Measurements from ENCODE around the gene INAFM1. TPM values are rescaled to one million over a fixed set of nuclear protein-coding genes. Genes with fewer than 3 reads are reported as not detected.

Gene INAFM1
- total RNA-seq, 1 donor from 2014 or later, result 5.6 TPM

DNA sequence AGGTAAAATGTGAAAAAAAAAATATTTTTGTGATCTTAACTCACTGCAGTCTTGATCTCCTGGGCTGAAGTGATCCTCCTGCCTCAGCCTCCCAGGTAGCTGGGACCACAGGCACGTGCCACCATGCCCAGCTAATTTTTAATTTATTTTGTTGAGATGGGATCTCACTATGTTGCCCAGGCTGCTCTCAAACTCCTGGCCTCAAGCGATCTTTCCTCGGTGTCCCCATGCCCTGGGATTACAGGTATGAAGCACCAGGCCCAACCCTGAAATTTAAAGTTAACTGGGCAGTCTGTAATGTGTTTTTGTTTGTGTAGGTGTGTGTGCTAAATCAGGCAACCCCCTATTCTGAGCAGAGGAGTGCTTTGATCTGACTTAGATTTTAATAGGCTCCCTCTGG lies 31.6 kb downstream of the INAFM1 start:
- DNase-seq (ENCODE audit: low spot score) (no peak), ATAC-seq (no peak)

- ATAC-seq (no peak), DNase-seq (ENCODE audit: low spot score) (no peak)
Measured at GRCh38 chr19:47309038-47309437, 34.4 kb downstream of the INAFM1 start.

GRCh38 chr19:47309608-47310007 lies 34.9 kb downstream of the INAFM1 start, which contains the start of gene C5AR1:
C5AR1 (plus strand) TSS chr19:47309861; CDS start chr19:47309896, 35 bp downstream.
- ATAC-seq (peak; percentile 8), DNase-seq (ENCODE audit: low spot score) (no peak)

DNA sequence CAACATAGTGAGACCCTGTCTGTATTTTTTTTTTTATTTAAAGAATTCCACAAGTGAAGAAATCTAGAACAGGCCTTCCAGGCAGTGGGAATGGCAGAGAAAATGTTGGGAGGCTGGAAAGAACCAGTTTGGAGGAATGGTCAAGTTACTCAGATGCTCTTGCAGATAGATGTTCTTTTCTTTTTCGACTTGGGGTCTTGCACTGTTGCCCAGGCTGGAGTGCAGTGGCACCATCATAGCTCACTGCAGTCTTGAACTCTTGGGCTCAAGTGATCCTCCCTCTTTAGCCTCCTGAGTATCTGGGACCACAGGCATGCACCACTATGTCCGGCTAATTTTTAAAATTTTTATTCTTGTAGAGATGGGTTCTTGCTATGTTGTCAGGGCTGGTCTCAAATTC lies 35.6 kb downstream of the INAFM1 start:
- no peak for DNase-seq (ENCODE audit: low spot score)

DNA sequence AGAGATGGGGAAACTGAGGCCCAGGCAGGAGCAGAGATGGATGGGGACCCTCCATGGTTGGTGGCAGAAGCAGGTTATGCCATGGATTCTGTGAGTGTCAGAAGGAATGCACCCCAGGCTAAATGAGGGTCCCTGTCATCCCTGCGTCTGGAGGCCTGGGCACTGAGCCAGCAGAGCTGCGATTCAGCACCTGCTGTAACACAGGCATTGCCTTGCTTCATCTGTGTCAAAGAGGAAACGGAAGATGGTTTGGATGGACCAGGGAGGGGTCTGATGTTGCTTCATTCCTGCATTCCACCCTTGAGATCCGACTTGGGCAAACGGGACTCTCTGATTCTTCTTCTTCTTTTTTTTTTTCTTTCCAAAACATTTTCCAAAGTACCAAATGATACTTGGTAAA lies 36.1 kb downstream of the INAFM1 start:
- no peak for ATAC-seq
- no peak for DNase-seq (ENCODE audit: low spot score)

More for the DNA sequence above, 35.6 kb downstream of the INAFM1 start:
- ATAC-seq, result no peak

- DNase-seq (ENCODE audit: low spot score) (no peak), ATAC-seq (no peak)
Measured at GRCh38 chr19:47312366-47313006, 37.8 kb downstream of the INAFM1 start.

- DNase-seq (ENCODE audit: low spot score) (no peak), ATAC-seq (peak; percentile 3)
Measured at GRCh38 chr19:47313754-47314295, 39.1 kb downstream of the INAFM1 start.

GRCh38 chr19:47315125-47315821 lies 40.6 kb downstream of the INAFM1 start:
- DNase-seq (ENCODE audit: low spot score) (peak; percentile 90), ATAC-seq (peak; percentile 86)

DNA sequence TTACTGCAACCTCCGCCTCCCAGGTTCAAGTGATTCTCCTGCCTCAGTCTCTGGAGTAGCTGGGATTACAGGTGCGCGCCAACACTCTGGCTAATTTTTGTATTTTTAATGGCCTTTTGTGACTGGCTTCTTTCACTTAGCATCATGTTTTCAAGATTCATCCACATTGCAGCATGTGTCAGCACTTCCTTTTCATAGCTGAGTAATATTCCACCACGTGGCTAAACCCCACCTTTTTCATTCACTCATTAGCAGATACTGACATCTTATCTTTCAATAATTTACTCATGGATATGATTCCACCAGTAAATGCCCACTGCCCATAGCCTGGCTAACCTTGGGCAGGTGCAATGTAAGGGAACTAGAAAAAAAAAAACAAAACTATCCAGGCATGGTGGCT lies 41.8 kb downstream of the INAFM1 start:
- ATAC-seq (no peak), DNase-seq (ENCODE audit: low spot score) (no peak)

- no peak for ATAC-seq
Measured at GRCh38 chr19:47319923-47320871, 45.5 kb downstream of the INAFM1 start.

DNA sequence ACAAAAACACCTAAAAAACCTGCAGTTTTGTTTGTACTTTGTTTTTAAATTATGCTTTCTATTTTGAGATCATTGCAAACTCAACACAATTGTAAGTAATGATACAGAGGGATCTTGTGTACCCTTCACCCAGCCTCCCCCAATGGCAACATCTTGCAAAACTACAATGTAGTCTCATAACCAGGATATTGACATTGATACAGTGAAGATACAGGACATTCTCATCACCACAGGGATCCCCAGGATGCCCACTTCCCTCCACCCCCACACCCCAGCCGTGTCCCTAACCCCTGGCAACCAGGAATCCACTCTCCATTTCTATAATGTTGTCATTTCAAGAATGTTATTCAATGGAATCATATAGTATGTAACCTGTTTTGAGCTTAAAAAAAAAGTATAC lies 46.9 kb downstream of the INAFM1 start:
- ATAC-seq, result no peak
- DNase-seq (ENCODE audit: low spot score), result no peak

More at GRCh38 chr19:47319923-47320871, 45.5 kb downstream of the INAFM1 start:
- no peak for DNase-seq (ENCODE audit: low spot score)

DNA sequence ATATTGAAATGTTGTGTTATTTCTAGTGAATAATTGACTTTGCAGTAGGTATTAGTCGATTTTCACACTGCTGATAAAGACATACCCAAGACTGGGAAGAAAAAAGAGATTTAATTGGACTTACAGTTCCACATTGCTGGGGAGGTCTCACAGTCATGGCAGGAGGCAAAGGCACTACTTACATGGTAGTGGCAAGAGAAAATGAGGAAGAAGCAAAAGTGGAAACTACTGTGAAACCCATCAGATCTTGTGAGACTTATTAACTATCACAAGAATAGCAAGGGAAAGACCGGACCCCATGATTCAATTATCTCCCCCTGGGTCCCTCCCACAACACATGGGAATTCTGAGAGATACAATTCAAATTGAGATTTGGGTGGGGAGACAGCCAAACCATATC lies 47.4 kb downstream of the INAFM1 start:
- DNase-seq (ENCODE audit: low spot score) (no peak), ATAC-seq (no peak)

DNA sequence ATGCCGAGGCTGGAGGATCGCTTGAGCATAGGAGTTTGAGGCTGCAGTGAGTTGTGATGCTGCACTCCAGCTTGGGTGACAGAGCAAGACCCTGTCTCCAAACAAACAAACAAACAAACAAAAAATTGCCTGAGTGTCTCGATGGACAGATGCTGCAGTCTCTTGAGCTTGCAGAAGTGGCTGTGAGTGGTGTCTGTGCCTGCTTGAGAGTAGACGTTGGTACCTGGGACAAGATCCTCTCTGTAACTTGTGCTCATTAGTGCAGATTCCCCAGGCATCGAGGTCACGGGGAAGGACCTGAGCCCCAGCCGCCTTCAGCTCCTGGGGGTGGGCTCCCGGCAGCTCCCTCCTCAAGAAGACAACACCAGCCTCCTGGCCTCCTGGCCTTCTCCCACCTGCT lies 48.7 kb downstream of the INAFM1 start:
- no peak for DNase-seq (ENCODE audit: low spot score)
- ATAC-seq, result peak; percentile 25

DNA sequence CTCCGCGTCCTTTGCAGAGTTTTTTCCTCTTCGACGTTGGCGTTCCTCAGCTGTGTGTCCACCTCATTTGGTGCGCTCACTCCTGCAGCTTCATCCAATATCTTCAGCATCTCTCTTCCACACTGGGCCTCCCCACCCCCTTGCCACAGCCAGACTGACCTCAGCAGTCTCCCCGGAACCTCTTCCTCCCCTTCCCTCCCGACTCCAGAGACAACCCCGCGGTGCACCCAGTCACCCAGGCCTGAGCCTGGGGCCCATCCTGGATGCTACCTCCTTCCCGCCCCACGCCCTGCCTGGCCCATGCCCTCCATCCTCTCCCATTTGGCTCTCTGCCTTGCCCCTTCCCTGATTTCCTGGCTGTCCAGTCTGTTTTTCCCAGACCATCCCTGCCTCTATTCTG lies 49.2 kb downstream of the INAFM1 start:
- peak; percentile 53 for ATAC-seq
- DNase-seq (ENCODE audit: low spot score), result no peak

- DNase-seq (ENCODE audit: low spot score) (no peak), ATAC-seq (peak; percentile 66)
Measured at GRCh38 chr19:47324502-47324901, 49.8 kb downstream of the INAFM1 start.

Other genes starting within 250 kb of the INAFM1 start
- 19.2 TPM for gene TMEM160, start 226.3 kb upstream of the INAFM1 start, total RNA-seq
- gene ZC3H4, start 161.1 kb upstream of the INAFM1 start, total RNA-seq, result 18.5 TPM
- 22.0 TPM for gene SAE1, start 144.1 kb upstream of the INAFM1 start, total RNA-seq
- 2.7 TPM for gene BBC3, start 43.7 kb upstream of the INAFM1 start, total RNA-seq
- gene CCDC9, start 18.4 kb upstream of the INAFM1 start, total RNA-seq, result 10.4 TPM
- gene C5AR1, start 35.0 kb downstream of the INAFM1 start, total RNA-seq, result 6.2 TPM
- gene C5AR2, start 57.3 kb downstream of the INAFM1 start, total RNA-seq, result 2.2 TPM
- gene DHX34, start 74.4 kb downstream of the INAFM1 start, total RNA-seq, result 5.9 TPM
- gene MEIS3, start 144.6 kb downstream of the INAFM1 start, total RNA-seq, result 1.0 TPM
- gene SLC8A2, start 197.0 kb downstream of the INAFM1 start, total RNA-seq, result 0.10 TPM
- 6.6 TPM for gene KPTN, start 209.3 kb downstream of the INAFM1 start, total RNA-seq
- gene NAPA, start 240.2 kb downstream of the INAFM1 start, total RNA-seq, result 96.3 TPM

All from left lobe of liver (tissue), 2 donors.